Naive thymus-derived CD8-positive, alpha-beta T cell (primary cell): ENCODE results near the gene DHRS12. TPM values are rescaled to one million over a fixed set of nuclear protein-coding genes. Genes with fewer than 3 reads are reported as not detected.

Source experiments
- ATAC-seq, 2 donors: fragments of 150-1000 bp; cut with Tn5 transposase in 1 of 2; sonication (Bioruptor Pico), chemical (Tn5 transposase) in 1 of 2; 1 replicate in 1 of 2; 2 replicates in 1 of 2; pipeline ENCODE4 v1.10.0; 2021; ENCODE audit warnings: mild to moderate bottlenecking in 2 of 2, moderate library complexity in 2 of 2
- POLR2A ChIA-PET: fragments of 350-600 bp; sonication (Branson Sonifier 250); formaldehyde crosslinking; loops from one replicate; lab custom pipeline; 2021; ENCODE audit warnings: antibody characterized with exemption; lab: Charles Lee
- DNase-seq, 10 donors: peaks; one replicate each; pipeline versions ENCODE4 v3.0.0 to v3.0.0-alpha.2; 2020 to 2022
- H3K27ac Mint-ChIP-seq, 10 donors: one replicate each; pipeline ENCODE4 v1.8.0; 2020 to 2022; ENCODE audit warnings: mild to moderate bottlenecking in 10 of 10, mixed read lengths in 10 of 10, moderate library complexity in 4 of 10, inconsistent platforms in 1 of 10
- H3K27me3 Mint-ChIP-seq, 5 donors: one replicate each; pipeline ENCODE4 v1.8.0; 2021 to 2022; ENCODE audit warnings: mixed read lengths in 5 of 5
- H3K36me3 Mint-ChIP-seq, 3 donors: one replicate each; pipeline ENCODE4 v1.8.0; 2020 to 2022; ENCODE audit warnings: mixed read lengths in 3 of 3, mild to moderate bottlenecking in 2 of 3, inconsistent platforms in 1 of 3
- H3K4me1 Mint-ChIP-seq, 4 donors: one replicate each; pipeline ENCODE4 v1.8.0; 2021 to 2022; ENCODE audit warnings: mixed read lengths in 4 of 4
- H3K4me3 Mint-ChIP-seq, 10 donors: one replicate each; pipeline ENCODE4 v1.8.0; 2020 to 2022; ENCODE audit warnings: mild to moderate bottlenecking in 10 of 10, mixed read lengths in 10 of 10, moderate library complexity in 6 of 10, inconsistent platforms in 1 of 10
- H3K9me3 Mint-ChIP-seq, 9 donors: one replicate each; pipeline ENCODE4 v1.8.0; 2020 to 2022; ENCODE audit warnings: mixed read lengths in 9 of 9, mild to moderate bottlenecking in 3 of 9, inconsistent platforms in 1 of 9, moderate library complexity in 1 of 9
- polyA plus RNA-seq, 3 donors: library from polyadenylated mRNA; unstranded; fragments of 300-500 nt; fragmentation: Illumina TruSeq; gene quantifications; one replicate each; pipeline ENCODE4 v1.2.3, GENCODE V29; 2021
- total RNA-seq, 8 experiments: library from RNA in 2 of 8; stranded (reverse) in 2 of 8; gene quantifications; one replicate each; pipeline ENCODE4 v1.2.3 and lab custom pipeline; 2021 to 2026

Gene DHRS12
- total and polyA plus RNA-seq, 5 experiments from 2014 or later = 22.1 to 33.2 (median 24.2) TPM

- ATAC-seq (no peak), DNase-seq (no peak)
- POLR2A ChIA-PET = no interaction called here
- Mint-ChIP-seq H3K27me3 (no peaks in the 10 kb centered on the region), H3K4me3 (no peak overlapping the region), H3K36me3 (peaks cover 5 to 52% (median 37%) of the 10 kb centered on the region in 3 donors), H3K4me1 (peaks cover 4 to 13% (median 9%) of the 10 kb centered on the region in 4 donors), H3K9me3 (no peaks in the 10 kb centered on the region), H3K27ac (peak overlapping the region in 1 of 10 donors; percentile 15)
These were observed 64.8 kb downstream of the DHRS12 start for GRCh38 chr13:51739027-51739764.

- peaks cover 5 to 54% (median 34%) of the 10 kb centered on the region in 3 donors for H3K36me3 Mint-ChIP-seq
These were observed 65.6 kb downstream of the DHRS12 start for GRCh38 chr13:51738226-51738905.

GRCh38 chr13:51737609-51738008, 66.4 kb downstream of the DHRS12 start:
- POLR2A ChIA-PET = no interaction called here
- H3K4me1 Mint-ChIP-seq = peaks cover 4 to 16% (median 12%) of the 10 kb centered on the region in 4 donors
- peaks cover under 1 to 52% (median 29%) of the 10 kb centered on the region in 3 donors for H3K36me3 Mint-ChIP-seq
- H3K27me3 Mint-ChIP-seq = no peaks in the 10 kb centered on the region
- H3K4me3 Mint-ChIP-seq = peak overlapping the region in 1 of 10 donors; percentile 52
- DNase-seq (no peak), ATAC-seq (peak in 1 of 2 donors; percentile 20)
- H3K27ac Mint-ChIP-seq = peak overlapping the region in 3 of 10 donors; percentile 61 to 78 (median 67)
- H3K9me3 Mint-ChIP-seq = no peaks in the 10 kb centered on the region

More at GRCh38 chr13:51738226-51738905, 65.6 kb downstream of the DHRS12 start:
- no peaks in the 10 kb centered on the region for H3K27me3 Mint-ChIP-seq
- POLR2A ChIA-PET = no interaction called here
- no peak for ATAC-seq
- DNase-seq = no peak
- H3K4me3 Mint-ChIP-seq = no peak overlapping the region
- no peak overlapping the region for H3K27ac Mint-ChIP-seq
- no peaks in the 10 kb centered on the region for H3K9me3 Mint-ChIP-seq
- peaks cover 4 to 13% (median 12%) of the 10 kb centered on the region in 4 donors for H3K4me1 Mint-ChIP-seq

GRCh38 chr13:51734786-51735185, 69.2 kb downstream of the DHRS12 start:
- H3K27ac Mint-ChIP-seq = no peak overlapping the region
- no peak for DNase-seq
- H3K36me3 Mint-ChIP-seq = peaks cover 0 to 26% (median 15%) of the 10 kb centered on the region in 3 donors
- peaks cover 5 to 15% (median 12%) of the 10 kb centered on the region in 4 donors for H3K4me1 Mint-ChIP-seq
- POLR2A ChIA-PET = no interaction called here
- ATAC-seq = no peak
- no peaks in the 10 kb centered on the region for H3K27me3 Mint-ChIP-seq
- H3K4me3 Mint-ChIP-seq = no peak overlapping the region
- no peaks in the 10 kb centered on the region for H3K9me3 Mint-ChIP-seq

- Mint-ChIP-seq H3K36me3 (peaks cover 0 to 15% (median 4%) of the 10 kb centered on the region in 3 donors), H3K27ac (peak overlapping the region in 3 of 10 donors; percentile 4 to 50 (median 11)), H3K27me3 (no peaks in the 10 kb centered on the region), H3K4me3 (no peak overlapping the region), H3K9me3 (no peaks in the 10 kb centered on the region), H3K4me1 (peaks cover 5 to 15% (median 12%) of the 10 kb centered on the region in 4 donors)
- POLR2A ChIA-PET = no interaction called here
- ATAC-seq = no peak
- DNase-seq = no peak
These were observed 70.3 kb downstream of the DHRS12 start for GRCh38 chr13:51733374-51734298.

- POLR2A ChIA-PET = no interaction called here
- peaks cover 0 to 24% (median 16%) of the 10 kb centered on the region in 3 donors for H3K36me3 Mint-ChIP-seq
- no peaks in the 10 kb centered on the region for H3K27me3 Mint-ChIP-seq
- no peak overlapping the region for H3K4me3 Mint-ChIP-seq
- H3K4me1 Mint-ChIP-seq = peaks cover 2 to 11% (median 5%) of the 10 kb centered on the region in 4 donors
- ATAC-seq (no peak), DNase-seq (no peak)
- peak overlapping the region in 2 of 10 donors; percentile 45 to 71 for H3K27ac Mint-ChIP-seq
- no peaks in the 10 kb centered on the region for H3K9me3 Mint-ChIP-seq
These were observed 72.2 kb downstream of the DHRS12 start for GRCh38 chr13:51731759-51732158.

GRCh38 chr13:51730927-51731326, 73.0 kb downstream of the DHRS12 start:
- ATAC-seq = no peak
- no peaks in the 10 kb centered on the region for H3K9me3 Mint-ChIP-seq
- H3K27me3 Mint-ChIP-seq = no peaks in the 10 kb centered on the region
- peak overlapping the region in 1 of 10 donors; percentile 66 for H3K27ac Mint-ChIP-seq
- H3K4me1 Mint-ChIP-seq = peaks cover 0 to 11% (median 3%) of the 10 kb centered on the region in 4 donors
- H3K4me3 Mint-ChIP-seq = no peak overlapping the region
- H3K36me3 Mint-ChIP-seq = peaks cover 3 to 30% (median 24%) of the 10 kb centered on the region in 3 donors
- POLR2A ChIA-PET = no interaction called here
- no peak for DNase-seq

- ATAC-seq = no peak
- Mint-ChIP-seq H3K36me3 (peaks cover 4 to 32% (median 27%) of the 10 kb centered on the region in 3 donors), H3K27me3 (no peaks in the 10 kb centered on the region)
These were observed 74.0 kb downstream of the DHRS12 start for GRCh38 chr13:51729866-51730553.

GRCh38 chr13:51728972-51729371, 75.0 kb downstream of the DHRS12 start:
- Mint-ChIP-seq H3K36me3 (peaks cover 4 to 32% (median 29%) of the 10 kb centered on the region in 3 donors), H3K4me3 (no peak overlapping the region), H3K27me3 (no peaks in the 10 kb centered on the region), H3K9me3 (no peaks in the 10 kb centered on the region), H3K27ac (no peak overlapping the region), H3K4me1 (peaks cover 0 to 5% (median 4%) of the 10 kb centered on the region in 4 donors)
- no peak for ATAC-seq
- DNase-seq = no peak
- POLR2A ChIA-PET = no interaction called here

More at GRCh38 chr13:51729866-51730553, 74.0 kb downstream of the DHRS12 start:
- H3K27ac Mint-ChIP-seq = no peak overlapping the region
- no peak for DNase-seq
- no peak overlapping the region for H3K4me3 Mint-ChIP-seq
- H3K4me1 Mint-ChIP-seq = peaks cover 0 to 4% (median 3%) of the 10 kb centered on the region in 4 donors
- H3K9me3 Mint-ChIP-seq = no peaks in the 10 kb centered on the region
- POLR2A ChIA-PET = no interaction called here

GRCh38 chr13:51728275-51728673, 75.7 kb downstream of the DHRS12 start:
- DNase-seq (no peak), ATAC-seq (no peak)
- H3K4me1 Mint-ChIP-seq = peaks cover 0 to 5% (median under 1%) of the 10 kb centered on the region in 4 donors
- no peak overlapping the region for H3K27ac Mint-ChIP-seq
- no peaks in the 10 kb centered on the region for H3K27me3 Mint-ChIP-seq
- no peak overlapping the region for H3K4me3 Mint-ChIP-seq
- no peaks in the 10 kb centered on the region for H3K9me3 Mint-ChIP-seq
- POLR2A ChIA-PET = no interaction called here
- H3K36me3 Mint-ChIP-seq = peaks cover 4 to 33% (median 32%) of the 10 kb centered on the region in 3 donors

- ATAC-seq = no peak
- POLR2A ChIA-PET = no interaction called here
- Mint-ChIP-seq H3K4me1 (peaks cover 0 to 5% (median under 1%) of the 10 kb centered on the region in 4 donors), H3K4me3 (no peak overlapping the region), H3K27ac (no peak overlapping the region), H3K36me3 (peaks cover 4 to 35% (median 30%) of the 10 kb centered on the region in 3 donors), H3K9me3 (no peaks in the 10 kb centered on the region), H3K27me3 (no peaks in the 10 kb centered on the region)
- DNase-seq = no peak
These were observed 76.2 kb downstream of the DHRS12 start for GRCh38 chr13:51727634-51728274.
